ENCODE results near the gene MTERF2. TPM values are rescaled to one million over a fixed set of nuclear protein-coding genes. Genes with fewer than 3 reads are reported as not detected.

Gene MTERF2
- total RNA-seq, 1 experiment from 2014 or later, result 7.8 TPM

GRCh38 chr12:107033758-107034739 lies 47.1 kb upstream of the MTERF2 start:
- intact Hi-C loops (cut with micrococcal nuclease), result no loop called here
- Histone ChIP-seq H3K9ac (ENCODE audit: low read length) (no peak overlapping the region), H3K79me2 (ENCODE audit: insufficient read depth, low read length) (no peaks in the 10 kb centered on the region; the same call in 1 of the 2 replicates), H3K9me3 (ENCODE audit: control insufficient read depth in 1 of 2, insufficient read depth in 1 of 2, low read depth in 1 of 2, low read length in 2 of 2) (no peaks in the 10 kb centered on the region), H3K36me3 (ENCODE audit: control insufficient read depth in 1 of 2, insufficient read depth in 2 of 2, low read length in 2 of 2) (no peaks in the 10 kb centered on the region), H4K20me1 (ENCODE audit: insufficient read depth) (no peaks in the 10 kb centered on the region), H2AFZ (ENCODE audit: low read depth, low read length, poor library complexity, severe bottlenecking) (no peak overlapping the region), H3K4me1 (ENCODE audit: control insufficient read depth in 1 of 2, insufficient read depth in 2 of 2, low read length in 2 of 2) (no peaks in the 10 kb centered on the region), H3K27me3 (ENCODE audit: insufficient read depth, low read length) (no peaks in the 10 kb centered on the region), H3K4me3 (replicated peaks in 1 of 2; ENCODE audit: low read depth in 1 of 2, low read length in 2 of 2) (no peak overlapping the region), H3K27ac (ENCODE audit: low read depth, low read length) (no peak overlapping the region), H3K4me2 (ENCODE audit: low read length) (no peak overlapping the region), H3K9me2 (ENCODE audit: insufficient read depth) (no peaks in the 10 kb centered on the region)
- CTCF ChIA-PET, result no interaction called here
- RAD21 ChIA-PET (ENCODE audit: low non-redundant PET in 1 of 2, low total read pairs in 2 of 2, uncharacterized antibody in 2 of 2, unreplicated experiment in 2 of 2), result no interaction called here
- ATAC-seq (no peak), DNase-seq (ENCODE audit: low read depth, low spot score) (no peak)
- BruUV-seq (replicated peaks), result no TSS peak
- no peak for TF ChIP-seq EZH2phosphoT487 (IDR thresholded peaks at IDR 0.05; ENCODE audit: borderline replicate concordance)
- TF ChIP-seq RAD21 (IDR thresholded peaks at IDR 0.05; ENCODE audit: low read depth), result no peak
- no peak for TF ChIP-seq POLR2AphosphoS5 (IDR thresholded peaks at IDR 0.05; ENCODE audit: low read depth, low read length)
- no peak for TF ChIP-seq EZH2 (IDR thresholded peaks at IDR 0.05)
- no peak for TF ChIP-seq CTCF (IDR thresholded peaks at IDR 0.05 in 2 of 3, conservative IDR thresholded peaks at IDR 0.05 in 1 of 3; ENCODE audit: borderline replicate concordance in 1 of 3, insufficient read depth in 1 of 3, low read depth in 2 of 3, low read length in 2 of 3)
- no peak for TF ChIP-seq POLR2A (IDR thresholded peaks at IDR 0.05; ENCODE audit: borderline replicate concordance, extremely low read depth, insufficient read depth, insufficient read length)
- POLR2A ChIA-PET, result no interaction called here

GRCh38 chr12:107032266-107032665 lies 45.3 kb upstream of the MTERF2 start:
- no peak overlapping the region for H3K4me2 ChIP-seq (ENCODE audit: low read length)
- H3K4me1 ChIP-seq (ENCODE audit: control insufficient read depth in 1 of 2, insufficient read depth in 2 of 2, low read length in 2 of 2), result peaks cover 1 to 8% of the 10 kb centered on the region in 2 experiments; a peak in 3 of 4 replicates
- BruUV-seq (replicated peaks), result no TSS peak
- H3K9me2 ChIP-seq (ENCODE audit: insufficient read depth), result no peaks in the 10 kb centered on the region
- H3K4me3 ChIP-seq (replicated peaks in 1 of 2; ENCODE audit: low read depth in 1 of 2, low read length in 2 of 2), result no peak overlapping the region
- no peaks in the 10 kb centered on the region for H4K20me1 ChIP-seq (ENCODE audit: insufficient read depth)
- no peaks in the 10 kb centered on the region for H3K27me3 ChIP-seq (ENCODE audit: insufficient read depth, low read length)
- H3K79me2 ChIP-seq (ENCODE audit: insufficient read depth, low read length), result no peaks in the 10 kb centered on the region
- no peak overlapping the region for H3K9ac ChIP-seq (ENCODE audit: low read length)
- ATAC-seq (no peak), DNase-seq (ENCODE audit: low read depth, low spot score) (no peak)
- no peak overlapping the region for H2AFZ ChIP-seq (ENCODE audit: low read depth, low read length, poor library complexity, severe bottlenecking)
- intact Hi-C loops (cut with micrococcal nuclease), result no loop called here
- no peaks in the 10 kb centered on the region for H3K9me3 ChIP-seq (ENCODE audit: control insufficient read depth in 1 of 2, insufficient read depth in 1 of 2, low read depth in 1 of 2, low read length in 2 of 2)
- ChIA-PET POLR2A (no interaction called here), RAD21 (ENCODE audit: low non-redundant PET in 1 of 2, low total read pairs in 2 of 2, uncharacterized antibody in 2 of 2, unreplicated experiment in 2 of 2) (no interaction called here), CTCF (no interaction called here)
- H3K27ac ChIP-seq (ENCODE audit: low read depth, low read length), result no peak overlapping the region
- H3K36me3 ChIP-seq (ENCODE audit: control insufficient read depth in 1 of 2, insufficient read depth in 2 of 2, low read length in 2 of 2), result no peaks in the 10 kb centered on the region
- TF ChIP-seq SRF (IDR thresholded peaks at IDR 0.05; ENCODE audit: low read depth), result no peak
- TF ChIP-seq REST (IDR thresholded peaks at IDR 0.05; ENCODE audit: low read depth), result no peak
- no peak for TF ChIP-seq YY1 (IDR thresholded peaks at IDR 0.05; ENCODE audit: extremely low read depth, insufficient replicate concordance, low read depth, low read length)
- no peak for TF ChIP-seq ZBTB33 (IDR thresholded peaks at IDR 0.05; ENCODE audit: extremely low read depth, insufficient replicate concordance, low read length)
